HepG2 (cell line): ENCODE data around the gene SNN.

Experiments used
- HDAC1 ChIP-seq: sonication (generic); formaldehyde crosslinking; IDR thresholded peaks from 2 replicates; pipeline ENCODE4 v1.5.1; 2020; ENCODE audit warnings: mild to moderate bottlenecking, missing genetic modification reagents
- PHF20 ChIP-seq: sonication (generic); formaldehyde crosslinking; IDR thresholded peaks from 2 replicates; pipeline ENCODE4 v1.5.0; 2020; ENCODE audit warnings: mild to moderate bottlenecking, missing genetic modification reagents
- SIX4 ChIP-seq: sonication (generic); formaldehyde crosslinking; IDR thresholded peaks from 2 replicates; pipeline ENCODE4 v1.4.0; 2020; ENCODE audit warnings: missing genetic modification reagents
- TF ChIP-seq, protein P1 (sequence below): conservative IDR thresholded peaks from 2 replicates; pipeline ENCODE4 v1.6.1; 2018; ENCODE audit warnings: missing genetic modification reagents

GRCh38 chr16:11620243-11621003 lies 47.8 kb upstream of the SNN start:
- TF ChIP-seq SIX4 (CRISPR knock-in tag), result no peak
- TF ChIP-seq, protein P1, sequence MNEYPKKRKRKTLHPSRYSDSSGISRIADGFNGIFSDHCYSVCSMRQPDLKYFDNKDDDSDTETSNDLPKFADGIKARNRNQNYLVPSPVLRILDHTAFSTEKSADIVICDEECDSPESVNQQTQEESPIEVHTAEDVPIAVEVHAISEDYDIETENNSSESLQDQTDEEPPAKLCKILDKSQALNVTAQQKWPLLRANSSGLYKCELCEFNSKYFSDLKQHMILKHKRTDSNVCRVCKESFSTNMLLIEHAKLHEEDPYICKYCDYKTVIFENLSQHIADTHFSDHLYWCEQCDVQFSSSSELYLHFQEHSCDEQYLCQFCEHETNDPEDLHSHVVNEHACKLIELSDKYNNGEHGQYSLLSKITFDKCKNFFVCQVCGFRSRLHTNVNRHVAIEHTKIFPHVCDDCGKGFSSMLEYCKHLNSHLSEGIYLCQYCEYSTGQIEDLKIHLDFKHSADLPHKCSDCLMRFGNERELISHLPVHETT (CRISPR knock-in tag), result no peak
- no peak for TF ChIP-seq PHF20 (CRISPR knock-in tag)
- no peak for TF ChIP-seq HDAC1 (CRISPR knock-in tag)
